HG03558 (cell line): ENCODE measurements around the gene KLK12.

Experiments used
- ATAC-seq: cut with Tn5 transposase; IDR thresholded peaks from one replicate; pipeline ENCODE4 v1.9.1; 2021; ENCODE audit warnings: moderate number of reproducible peaks; ENCODE audit not compliant: unreplicated experiment; ENCODE audit errors: extremely low read depth

Gene KLK12

GRCh38 chr19:51034704-51035103 is at the start of gene KLK12:
KLK12 (minus strand) TSS chr19:51035002; CDS start chr19:51034621, 381 bp downstream.
- ATAC-seq, result no peak

GRCh38 chr19:51084505-51084904 is 49.7 kb upstream of the KLK12 start:
- ATAC-seq, result no peak

GRCh38 chr19:51083783-51084182 is 49.0 kb upstream of the KLK12 start:
- ATAC-seq, result no peak

GRCh38 chr19:51083181-51083580 is 48.4 kb upstream of the KLK12 start:
- ATAC-seq, result no peak

GRCh38 chr19:51082611-51083010 is 47.8 kb upstream of the KLK12 start, which contains the start of gene KLK14:
KLK14 (minus strand) TSS chr19:51082887; CDS start chr19:51082614, 273 bp downstream.
- ATAC-seq, result no peak

GRCh38 chr19:51081476-51081875 is 46.7 kb upstream of the KLK12 start:
- no peak for ATAC-seq

- ATAC-seq, result no peak
Measured at GRCh38 chr19:51079481-51080110, 44.8 kb upstream of the KLK12 start.

- ATAC-seq, result no peak
Measured at GRCh38 chr19:51078731-51079130, 43.9 kb upstream of the KLK12 start.

GRCh38 chr19:51078104-51078503 is 43.3 kb upstream of the KLK12 start:
- no peak for ATAC-seq

- no peak for ATAC-seq
Measured at GRCh38 chr19:51076631-51077213, 41.9 kb upstream of the KLK12 start.

GRCh38 chr19:51075998-51076397 is 41.2 kb upstream of the KLK12 start:
- ATAC-seq, result no peak

GRCh38 chr19:51071095-51071405 is 36.2 kb upstream of the KLK12 start:
- no peak for ATAC-seq

- ATAC-seq, result no peak
Measured at GRCh38 chr19:51070334-51071094, 35.7 kb upstream of the KLK12 start.

- ATAC-seq, result no peak
Measured at GRCh38 chr19:51066393-51067186, 31.8 kb upstream of the KLK12 start.

GRCh38 chr19:51065221-51065960 is 30.6 kb upstream of the KLK12 start:
- no peak for ATAC-seq

- no peak for ATAC-seq
Measured at GRCh38 chr19:51064534-51065220, 29.9 kb upstream of the KLK12 start, which contains the start of gene KLK13. KLK13 (minus strand) TSS chr19:51065092; CDS start chr19:51065067, 25 bp downstream.

GRCh38 chr19:51063664-51064063 is 28.9 kb upstream of the KLK12 start:
- ATAC-seq, result no peak

GRCh38 chr19:51060973-51061372 is 26.2 kb upstream of the KLK12 start:
- ATAC-seq, result no peak

GRCh38 chr19:51060336-51060735 is 25.5 kb upstream of the KLK12 start:
- no peak for ATAC-seq
